T1000 (cell line): ENCODE data around the gene CLCF1.

Experiments used
- DNase-seq: peaks from one replicate; lab custom pipeline; 2025; ENCODE audit warnings: mixed read lengths; lab: John Stamatoyannopoulos, UW

Gene CLCF1

DNA sequence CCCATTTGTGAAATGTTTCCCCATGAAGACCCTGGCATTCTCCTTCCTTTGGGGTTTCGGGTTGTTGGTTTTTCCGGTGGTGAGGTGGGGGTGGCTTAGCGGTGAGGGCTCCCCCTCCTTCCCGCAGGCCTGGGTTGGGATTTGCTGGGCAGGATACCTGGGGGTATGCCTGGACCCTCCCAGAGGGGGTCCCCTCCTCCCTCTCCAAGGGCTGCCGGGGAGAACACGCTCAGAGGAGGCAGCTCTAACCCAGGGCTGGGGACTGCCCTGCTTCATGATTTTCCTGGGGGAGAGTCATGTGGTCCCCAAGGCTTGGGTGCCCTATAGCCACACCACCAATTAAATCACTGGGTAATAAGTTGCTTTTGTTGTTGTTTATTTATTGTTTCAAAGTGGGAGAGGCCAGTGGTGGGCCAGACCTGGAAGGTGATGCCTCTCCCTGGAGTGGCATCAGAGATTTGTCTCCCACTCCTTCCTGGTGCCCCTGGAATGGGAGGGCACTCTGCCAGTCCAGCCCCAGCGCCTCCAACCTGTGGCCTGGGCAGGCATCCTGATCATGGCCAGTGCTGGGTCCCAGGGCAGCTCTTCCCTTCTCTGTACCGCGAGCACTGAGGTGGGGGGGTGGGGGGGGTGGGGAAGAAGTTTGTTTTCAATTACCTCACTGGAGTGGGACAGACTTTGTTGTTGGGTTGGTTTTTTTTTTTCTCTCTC is 1.3 kb upstream of the CLCF1 start:
- no peak for DNase-seq

DNA sequence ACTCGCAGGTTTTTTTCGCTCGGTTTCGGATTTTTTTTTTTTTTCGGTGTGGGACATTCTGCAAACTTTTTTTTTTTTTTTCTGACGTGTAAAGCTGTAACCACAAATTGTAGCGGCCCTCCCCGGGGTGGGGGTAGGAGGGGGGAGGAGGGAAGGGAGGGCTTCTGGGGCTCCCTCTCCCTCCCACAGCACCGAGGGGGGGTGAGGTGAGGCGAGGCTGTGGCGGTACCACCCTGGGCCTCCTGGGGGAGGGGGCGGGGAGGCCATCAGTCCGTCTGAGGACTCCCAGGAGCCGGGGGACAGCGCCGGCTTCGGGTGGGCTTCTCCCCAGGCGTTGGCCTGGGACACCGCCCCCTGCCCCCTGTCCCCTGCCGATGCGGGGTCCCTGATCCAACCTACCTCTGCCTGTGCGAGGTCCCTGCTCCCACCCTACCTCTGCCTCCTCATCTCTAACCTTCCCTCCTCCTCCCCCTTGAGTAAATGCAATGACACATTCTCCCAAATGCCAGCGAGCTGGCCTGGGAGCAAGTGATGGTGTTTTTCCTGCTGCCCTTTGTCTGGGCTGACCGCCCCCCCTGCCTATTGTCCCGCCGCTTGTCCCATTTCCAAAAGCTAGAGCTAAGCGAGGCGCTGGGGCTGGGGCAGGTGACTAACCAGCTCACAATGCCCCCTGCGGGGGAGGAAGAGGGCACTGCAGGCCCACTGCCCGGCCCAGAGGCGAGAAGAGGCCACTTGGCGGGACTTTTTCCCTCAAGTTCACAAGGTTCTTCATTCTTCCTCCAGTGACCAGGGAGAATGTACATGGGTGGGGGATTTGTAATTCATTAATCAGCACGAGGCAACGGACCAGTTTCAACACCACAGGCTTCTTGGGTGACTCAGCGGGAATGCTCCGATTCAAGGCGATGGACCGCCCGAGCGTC is 511 bp upstream of the CLCF1 start:
- peak; percentile 93 for DNase-seq

DNA sequence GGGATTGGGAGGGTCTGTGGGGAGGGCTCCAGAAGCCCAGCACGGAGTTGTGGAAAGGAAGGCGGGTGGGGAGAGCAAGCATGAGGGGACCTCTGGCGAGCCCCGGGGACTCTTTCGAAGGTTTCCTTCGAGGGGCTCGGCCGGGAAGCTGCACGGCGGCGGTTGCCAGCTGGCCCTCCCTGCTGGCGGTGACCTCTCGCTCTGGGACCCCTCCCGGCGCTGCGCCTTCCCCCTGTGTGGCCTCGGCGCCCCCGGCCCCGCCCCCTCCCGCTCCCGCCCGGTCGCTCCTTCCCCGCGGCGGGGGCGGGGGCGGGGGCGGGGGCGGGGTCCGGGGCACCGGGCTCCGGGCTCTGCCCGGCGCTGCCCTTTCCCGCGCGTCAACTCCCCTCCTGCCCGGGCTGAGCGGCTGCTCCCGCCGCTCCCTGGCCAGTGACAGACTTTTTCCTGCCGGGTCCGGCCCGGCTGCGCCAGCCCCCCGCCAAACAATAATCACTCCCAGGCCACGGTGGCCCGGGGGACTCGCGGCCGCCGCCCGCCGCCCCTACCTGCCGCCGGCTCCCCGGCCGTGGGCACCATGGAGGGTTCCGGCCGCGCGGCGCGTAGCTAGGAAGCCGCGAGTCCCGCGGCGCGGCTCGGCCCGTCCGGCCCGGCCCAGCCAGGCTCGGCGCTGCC is 941 bp downstream of the CLCF1 start:
- no peak for DNase-seq

DNA sequence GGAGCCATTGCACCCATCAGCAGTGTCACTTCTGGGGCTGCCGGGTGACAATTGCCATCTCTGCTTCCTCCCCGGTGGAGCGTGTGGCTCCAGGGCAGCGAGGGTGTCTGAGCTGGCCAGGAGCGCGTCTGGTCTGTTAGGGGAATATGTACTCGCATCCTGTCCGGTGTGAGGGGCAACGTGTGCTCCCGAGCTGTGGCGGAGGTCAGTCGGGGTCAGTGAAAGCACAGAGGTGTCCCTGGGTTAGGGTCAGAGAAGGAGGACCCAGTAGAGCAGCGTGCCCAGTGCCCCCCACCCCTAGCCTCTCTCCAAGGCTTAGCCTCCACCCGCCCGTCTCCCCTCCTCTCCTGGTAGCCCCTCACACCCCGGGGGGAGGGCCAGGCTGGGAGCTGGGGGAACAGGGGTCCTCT is 1.5 kb downstream of the CLCF1 start:
- DNase-seq: no peak

DNA sequence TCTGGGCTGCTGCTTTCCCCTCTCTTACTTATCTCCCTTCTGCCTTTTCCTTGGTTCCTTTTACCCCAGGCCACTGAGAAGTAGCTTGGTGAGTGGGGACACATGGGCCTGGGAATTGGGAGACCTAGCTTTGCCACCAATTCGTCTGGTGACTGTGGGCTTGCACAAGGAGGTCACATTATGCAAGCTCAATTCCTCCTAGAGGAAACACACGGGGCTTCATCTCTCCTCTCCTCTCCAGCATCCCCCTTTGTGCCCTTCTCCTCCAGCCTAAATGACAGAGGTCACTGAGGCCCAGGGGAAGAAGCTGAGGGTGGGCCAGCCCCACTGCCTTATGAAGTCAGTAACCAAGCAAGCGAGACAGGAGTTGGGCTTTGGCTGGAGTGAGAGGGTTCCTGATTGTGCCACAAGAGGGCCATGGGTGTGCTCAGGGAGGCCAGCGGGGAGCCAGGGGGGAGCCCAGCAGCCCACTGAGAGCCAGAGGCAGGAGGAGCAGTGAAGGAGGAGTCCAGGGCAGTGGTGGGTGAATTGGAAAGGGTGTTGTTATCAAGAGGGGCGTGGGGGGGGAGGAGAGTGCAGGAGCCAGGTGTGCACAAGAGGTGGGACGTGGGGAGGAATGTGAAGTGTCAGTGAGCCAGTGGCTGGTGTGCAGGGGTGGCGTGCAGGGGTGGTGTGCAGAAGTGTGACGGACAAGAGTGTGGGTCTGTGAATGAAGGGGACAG is 2.0 kb downstream of the CLCF1 start:
- DNase-seq: no peak

DNA sequence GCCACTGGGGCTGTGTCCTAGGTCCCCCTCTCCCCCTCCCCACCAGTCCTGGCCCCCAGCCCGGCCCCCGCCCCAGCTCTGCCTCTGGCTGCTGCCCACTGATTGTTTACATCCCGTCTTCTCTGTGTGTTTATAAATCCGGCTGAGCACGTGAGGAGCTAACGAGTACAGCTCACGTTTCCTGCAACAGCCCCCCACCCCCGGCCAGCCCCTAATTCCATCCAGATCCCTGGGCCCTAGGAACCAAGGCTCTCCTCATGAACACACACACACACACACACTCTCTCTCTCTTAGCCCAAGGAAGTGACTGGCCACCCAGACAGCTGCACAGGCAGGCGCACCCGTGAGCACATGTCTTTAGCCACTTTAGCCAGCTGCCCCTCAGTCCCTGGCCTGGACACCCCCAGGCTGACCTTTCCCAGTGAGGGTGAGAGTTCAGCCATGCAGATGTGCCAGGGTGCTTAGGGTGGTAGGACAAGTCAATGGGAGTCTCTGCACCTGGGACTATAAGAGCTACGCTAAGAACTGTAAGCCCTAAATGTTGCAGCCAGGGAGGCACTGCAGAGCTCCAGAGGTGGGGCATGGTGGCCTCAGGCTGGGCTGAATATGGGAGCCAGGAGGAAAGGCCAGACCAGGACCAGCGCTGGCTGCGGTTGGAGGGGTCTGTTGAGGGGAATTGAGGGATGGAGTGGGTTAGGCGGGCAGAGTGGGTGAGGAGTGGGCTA is 2.9 kb downstream of the CLCF1 start:
- DNase-seq: no peak

DNA sequence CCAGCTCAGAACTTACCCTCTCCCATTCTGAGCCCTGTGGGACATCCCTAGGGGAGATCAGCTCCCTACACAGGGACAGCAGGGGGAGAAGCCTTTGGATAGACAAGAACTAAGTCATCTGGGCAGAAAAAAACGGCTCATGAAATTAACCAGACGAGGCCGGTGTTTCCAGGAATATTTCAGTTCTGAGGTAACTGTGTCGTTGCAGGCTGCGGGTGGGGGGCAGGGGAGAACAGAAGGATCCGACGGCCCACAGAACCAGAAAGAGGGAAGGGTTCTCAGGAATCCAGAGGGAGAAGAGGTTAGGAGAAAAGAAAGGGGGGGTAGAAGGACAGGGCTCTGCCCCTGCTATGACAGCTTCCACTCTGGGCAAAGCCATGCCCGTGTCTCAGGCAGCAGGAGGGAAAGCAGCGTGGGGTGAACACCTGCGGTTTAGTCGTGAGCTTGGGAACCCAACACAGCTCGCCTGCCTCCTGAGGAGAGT is 3.6 kb downstream of the CLCF1 start:
- DNase-seq: no peak

DNA sequence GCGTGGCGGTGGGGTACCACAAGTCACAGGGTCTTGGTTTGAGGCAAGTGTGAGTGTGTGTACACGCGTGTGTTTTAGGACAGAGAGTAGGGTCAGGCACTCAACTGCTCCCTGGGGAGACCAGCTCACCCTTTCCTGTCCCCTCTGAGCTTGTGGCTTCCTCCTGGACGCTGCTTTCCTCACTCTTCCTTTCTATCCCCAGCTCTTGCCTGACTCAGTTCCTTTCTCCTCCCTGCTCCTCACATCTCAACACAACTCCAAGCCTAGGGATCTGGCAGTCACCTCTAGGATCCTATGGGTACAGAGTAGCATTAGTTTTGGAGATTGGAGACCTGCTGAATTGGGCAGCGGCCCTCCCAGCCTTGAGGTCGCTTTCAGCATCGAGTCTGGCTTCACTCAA is 4.1 kb downstream of the CLCF1 start:
- DNase-seq: no peak

DNA sequence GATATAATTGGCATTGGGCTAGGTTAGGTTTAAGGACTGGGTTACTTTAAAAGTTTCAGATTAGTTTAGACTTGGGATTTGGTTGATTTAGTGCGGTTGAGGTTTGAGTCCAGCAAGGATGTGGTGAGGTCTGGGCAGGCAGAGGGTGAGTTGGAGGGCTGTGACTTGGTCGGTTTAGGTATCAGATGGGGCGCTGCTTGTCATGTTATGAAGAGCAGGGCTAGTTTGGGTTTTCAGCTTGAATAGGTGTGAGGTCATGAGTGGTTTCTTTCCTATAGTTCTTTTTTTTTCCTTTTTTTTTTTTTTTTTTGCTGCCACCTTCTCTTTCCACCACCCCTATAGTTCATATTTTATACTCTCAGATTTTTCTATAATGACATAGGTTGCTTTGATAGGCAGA is 4.8 kb downstream of the CLCF1 start:
- DNase-seq: no peak

DNA sequence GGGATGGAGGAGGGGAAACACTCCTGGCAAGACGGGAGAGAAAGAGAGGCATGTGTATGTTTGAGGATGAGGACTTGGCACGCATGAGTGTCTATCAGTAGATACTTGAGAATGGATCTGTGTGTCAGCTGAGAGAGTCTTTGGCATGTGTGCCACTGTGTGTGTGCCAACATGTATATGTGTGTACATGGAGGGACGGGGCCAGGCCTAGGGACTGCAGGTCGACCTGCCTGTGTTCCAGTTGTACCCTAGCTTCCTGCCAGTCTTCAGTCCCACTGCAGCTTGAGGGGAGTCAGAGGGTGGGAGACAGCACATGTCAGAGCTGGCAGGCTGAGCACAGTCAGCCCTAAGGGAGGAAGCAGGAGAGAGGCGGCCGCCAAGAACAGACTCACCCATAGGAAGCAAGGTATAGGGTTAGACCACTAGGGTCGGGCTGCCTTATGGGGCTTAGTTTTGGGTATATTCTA is 5.6 kb downstream of the CLCF1 start:
- no peak for DNase-seq

DNA sequence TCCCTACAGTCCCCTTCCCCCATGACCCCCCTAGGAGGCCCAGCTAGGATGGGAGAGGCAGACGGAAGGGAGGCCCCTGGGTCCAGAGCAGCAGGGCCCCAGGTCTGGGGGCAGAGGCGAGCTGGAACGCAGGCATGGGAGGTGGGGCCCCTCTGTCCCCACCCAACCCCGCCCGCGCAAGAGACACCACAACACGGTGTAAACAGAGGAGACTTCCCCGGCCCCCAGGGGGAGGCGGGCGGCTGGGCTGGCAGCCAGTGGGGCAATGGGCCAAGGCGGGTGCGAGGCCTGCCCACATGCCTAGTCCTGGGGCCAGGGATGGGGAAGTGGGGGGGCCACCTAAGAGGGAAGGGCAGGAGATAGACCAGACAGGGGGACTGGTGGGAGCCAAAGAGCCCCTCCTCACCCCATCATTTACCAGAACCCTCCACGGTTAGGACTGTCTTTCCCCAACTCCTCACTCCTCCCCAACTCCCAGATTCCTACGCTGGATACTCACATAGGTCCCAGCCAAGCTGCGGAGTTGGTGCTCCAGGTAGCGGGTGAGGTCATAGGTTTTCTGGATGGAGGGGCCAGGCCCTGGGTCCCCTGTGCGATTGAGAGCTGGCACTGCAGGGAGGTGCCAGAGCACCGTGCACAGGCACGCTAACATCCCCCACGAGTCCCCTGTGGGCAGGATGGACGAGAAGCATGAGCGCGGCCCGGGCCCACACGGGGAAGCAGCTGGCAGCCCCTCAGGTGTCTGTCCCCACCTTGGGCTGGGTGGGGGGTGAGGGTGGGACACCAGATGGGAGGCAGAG is 6.2 kb downstream of the CLCF1 start:
- DNase-seq: no peak

DNA sequence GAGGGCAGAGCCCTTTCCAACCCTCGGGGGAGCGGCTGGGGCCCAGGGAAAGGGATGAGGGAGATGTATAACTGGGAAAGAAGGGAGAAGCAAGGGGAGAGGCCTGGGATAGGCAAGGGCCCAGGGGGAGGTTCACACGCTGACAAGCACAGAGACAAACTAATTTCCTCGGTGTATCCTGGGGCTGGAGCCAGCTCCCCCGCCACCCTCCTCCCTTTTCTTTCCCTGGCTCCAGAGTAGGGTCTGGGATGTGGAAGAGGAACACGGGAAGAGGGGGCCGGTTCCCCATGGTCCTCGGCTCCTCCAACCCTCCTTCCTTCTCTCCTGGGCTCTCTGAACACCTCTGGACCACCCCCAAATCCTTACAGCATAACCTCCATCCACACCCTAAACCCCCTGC is 6.9 kb downstream of the CLCF1 start:
- DNase-seq: no peak

DNA sequence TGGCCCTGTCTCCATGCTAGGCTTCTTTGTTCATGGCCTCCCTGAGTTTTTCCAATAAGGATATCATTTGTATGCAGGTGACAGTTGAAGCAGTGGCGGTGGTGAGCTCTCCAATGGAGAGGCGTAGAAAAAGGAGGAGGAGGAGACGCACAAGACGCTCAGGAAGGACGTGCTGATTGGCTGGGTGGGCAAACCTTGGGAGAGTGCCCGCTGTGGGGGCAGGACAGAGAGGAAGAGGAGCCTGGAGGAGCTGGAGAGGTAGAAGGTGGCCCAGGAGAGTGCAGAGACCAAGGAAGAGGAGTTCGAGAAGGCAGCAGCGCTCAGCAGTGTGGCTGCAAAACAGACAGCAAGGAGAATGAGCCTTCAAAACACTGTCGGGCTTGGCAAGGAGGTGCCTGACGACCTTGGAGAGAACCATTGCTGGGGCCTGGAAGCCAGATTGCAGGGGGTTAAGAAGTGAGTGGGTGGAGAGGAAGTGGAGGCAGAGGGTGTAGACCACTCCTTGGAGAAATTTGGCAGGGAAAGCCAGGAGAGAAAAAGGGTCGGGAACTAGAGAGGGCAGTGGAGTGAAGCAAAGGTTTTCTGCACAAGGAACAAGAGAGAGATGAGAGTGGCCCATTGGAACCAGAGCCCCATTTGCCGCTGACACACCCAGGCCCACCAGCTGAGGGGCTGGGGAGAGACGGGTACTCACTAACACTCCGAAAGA is 7.5 kb downstream of the CLCF1 start:
- no peak for DNase-seq

DNA sequence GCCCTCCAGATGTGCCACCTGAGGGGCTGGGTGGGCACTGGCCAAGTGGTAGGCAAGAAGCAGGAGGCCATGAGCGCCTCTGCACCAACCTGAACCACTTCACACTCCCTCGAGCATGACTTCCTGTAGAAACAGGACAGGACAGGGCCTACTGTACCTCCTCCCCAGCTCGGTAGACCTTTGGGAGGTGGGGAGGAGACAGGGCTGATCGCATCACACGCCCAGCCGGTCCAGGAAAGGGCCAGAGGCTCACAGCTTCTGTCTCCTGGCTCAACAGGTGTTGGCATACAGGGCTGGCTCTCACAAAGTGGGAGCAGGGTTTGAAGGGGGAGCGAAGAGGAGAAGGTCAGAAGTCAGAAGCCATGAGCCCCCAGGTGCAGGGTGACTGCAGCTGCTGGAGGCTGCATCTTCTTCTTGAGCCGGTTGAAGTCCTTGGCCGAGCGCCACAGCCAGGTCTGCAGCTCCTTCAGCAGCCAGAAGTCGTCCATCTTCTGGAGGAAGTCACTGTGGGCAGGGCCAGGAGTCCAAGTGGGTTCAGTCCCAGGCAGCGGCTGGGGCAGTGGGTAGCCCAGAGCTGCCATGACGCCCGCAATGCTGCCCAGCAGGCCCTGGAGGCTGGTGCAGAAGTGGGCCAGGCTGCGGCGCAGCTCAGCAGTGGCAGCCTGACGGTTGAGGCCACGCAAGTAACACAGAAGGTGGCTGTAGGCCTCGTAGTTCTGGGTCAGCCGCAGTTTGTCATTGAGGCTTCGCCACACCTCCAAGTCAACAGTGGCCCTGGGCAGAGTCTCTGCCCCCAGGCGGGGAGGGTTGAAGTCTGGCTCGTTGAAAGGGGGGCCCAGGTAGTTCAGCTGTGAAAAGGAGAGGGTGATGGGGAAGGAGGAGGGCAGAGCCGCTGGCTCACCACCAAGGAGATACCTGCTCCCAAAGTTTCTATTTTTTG is 8.3 kb downstream of the CLCF1 start:
- no peak for DNase-seq

DNA sequence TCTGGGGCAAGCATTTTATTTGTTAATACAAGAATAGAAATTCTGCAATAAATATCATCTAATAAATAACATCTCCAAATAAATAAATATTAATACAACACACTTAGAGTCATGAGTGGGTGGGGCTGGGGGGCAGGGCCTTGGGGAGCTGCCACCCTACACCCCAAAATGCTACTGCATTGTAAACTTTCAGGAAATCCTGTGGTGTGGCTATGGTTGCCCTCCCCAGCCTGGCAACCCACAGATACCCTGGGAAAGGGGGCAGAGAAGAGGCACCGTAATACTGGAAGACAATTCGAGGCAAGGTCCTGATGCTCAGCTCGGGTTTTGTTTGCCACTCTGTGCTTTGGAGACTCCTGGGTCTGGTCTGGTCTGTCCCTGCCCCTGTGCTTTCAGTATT is 9.2 kb downstream of the CLCF1 start:
- no peak for DNase-seq

DNA sequence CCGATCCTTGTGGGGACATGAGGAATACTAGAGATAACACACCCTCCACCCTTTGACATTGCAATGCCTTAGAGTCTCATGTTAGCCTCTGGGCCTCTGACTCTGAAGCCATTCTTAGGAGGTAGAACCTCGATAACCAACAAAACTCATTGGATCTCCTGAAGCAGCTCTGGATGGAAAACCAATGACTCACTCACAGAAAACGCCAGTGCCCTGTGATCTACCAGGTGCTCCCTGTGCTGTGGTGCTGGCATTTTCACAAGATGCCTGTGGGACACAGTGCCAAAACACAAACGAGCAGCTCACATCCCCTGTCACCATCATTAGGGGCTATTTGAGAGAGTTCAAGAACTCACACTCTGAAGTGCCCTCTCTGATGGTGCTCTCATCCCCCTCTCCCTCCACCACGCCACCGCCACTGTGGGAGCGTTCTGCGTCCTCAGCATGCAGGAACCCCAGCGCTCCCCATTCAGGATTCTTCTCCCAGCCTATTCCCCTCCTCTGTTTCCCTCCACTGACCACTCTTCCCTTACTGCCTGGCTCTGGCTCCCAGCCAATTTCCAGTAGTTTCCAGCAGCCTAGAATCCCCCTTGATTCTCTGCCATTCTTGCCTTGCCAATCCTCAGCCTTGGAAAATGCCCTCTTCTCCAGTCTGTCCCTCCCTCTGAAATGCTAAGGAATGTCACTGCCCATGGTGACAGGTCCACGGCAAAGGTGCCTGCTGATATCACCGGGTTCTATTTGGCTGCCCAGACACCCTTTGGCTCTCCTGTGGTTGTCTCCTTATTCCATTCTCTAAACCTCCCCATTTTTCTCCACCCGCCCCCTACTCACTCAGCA is 15.3 kb downstream of the CLCF1 start:
- DNase-seq: no peak

DNA sequence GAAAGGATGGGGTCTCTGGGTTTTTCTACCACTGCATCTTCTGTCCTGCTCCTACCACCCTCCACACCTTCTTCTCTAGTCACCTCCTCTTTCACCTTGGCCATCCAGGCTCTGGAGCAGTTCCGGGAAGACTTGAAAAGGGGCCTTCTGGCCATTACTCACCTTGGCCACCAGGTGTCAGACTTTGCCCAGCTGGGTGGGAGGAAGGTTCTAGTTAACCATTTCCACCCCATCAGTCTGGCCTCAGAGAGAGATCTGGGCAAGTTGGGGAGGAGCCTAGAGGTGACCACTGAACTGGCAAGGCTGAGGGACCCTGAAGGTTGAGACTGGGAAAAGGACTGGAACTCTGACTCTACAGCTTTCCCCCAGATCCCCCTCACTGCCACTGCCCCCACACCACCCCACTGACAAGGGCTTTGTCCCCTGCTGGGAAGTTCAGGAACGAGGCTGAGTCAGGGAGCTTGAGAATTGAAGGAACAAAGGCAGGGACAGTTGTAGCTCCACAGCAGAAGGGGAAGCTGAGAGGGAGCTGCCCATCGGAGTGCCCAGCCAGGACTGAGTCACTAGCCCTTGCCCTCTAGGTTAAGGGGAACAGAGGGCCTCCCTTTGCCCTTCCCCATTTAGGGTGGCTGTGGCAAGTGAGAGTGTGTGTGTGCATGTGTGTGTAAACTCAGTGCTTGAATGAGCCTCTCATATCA is 16.4 kb downstream of the CLCF1 start:
- DNase-seq: peak; percentile 53
